Ovary (tissue), 9 donors: Measurements from ENCODE around the gene WARS2. TPM values are rescaled to one million over a fixed set of nuclear protein-coding genes. Genes with fewer than 3 reads are reported as not detected.

ENCODE experiments used
- DNase-seq, 5 donors: peaks; one replicate each; pipeline ENCODE4 v3.0.0-alpha.2; 2019 to 2020
- H3K27ac ChIP-seq, 2 donors: fragments of 200-600 bp; one replicate each; pipeline versions ENCODE4 v1.5.1 to v1.8.0; 2019 to 2022
- H3K27me3 ChIP-seq: fragments of 200-600 bp; one replicate; pipeline ENCODE4 v1.8.0; 2022
- H3K36me3 ChIP-seq: fragments of 200-600 bp; sonication (generic); one replicate; pipeline ENCODE4 v1.5.1; 2019
- H3K4me1 ChIP-seq: one replicate; pipeline ENCODE4 v1.8.1; 2013; ENCODE audit warnings: mild to moderate bottlenecking, moderate library complexity; ENCODE audit not compliant: insufficient read depth
- H3K4me3 ChIP-seq: fragments of 200-600 bp; sonication (generic); one replicate; pipeline ENCODE4 v1.5.1; 2017
- H3K9me3 ChIP-seq, 2 donors: fragments of 200-600 bp in 1 of 2; sonication (generic) in 1 of 2; one replicate each; pipeline versions ENCODE4 v1.5.1 to v1.8.1; 2013 to 2019; ENCODE audit warnings: mild to moderate bottlenecking in 1 of 2, moderate library complexity in 1 of 2
- CTCF ChIP-seq, 3 donors: fragments of 450-650 bp in 2 of 3; fragments of 200-600 bp in 1 of 3; IDR thresholded peaks; one replicate each; pipeline versions ENCODE4 v1.5.1 to v1.8.0; 2016 to 2022; ENCODE audit warnings: antibody characterized with exemption in 3 of 3, mild to moderate bottlenecking in 1 of 3
- EP300 ChIP-seq: sonication (generic); formaldehyde crosslinking; IDR thresholded peaks from one replicate; pipeline ENCODE4 v1.6.1; 2017; ENCODE audit warnings: antibody characterized with exemption
- POLR2A ChIP-seq: fragments of 450-650 bp; IDR thresholded peaks from one replicate; pipeline ENCODE4 v1.6.1; 2017; ENCODE audit warnings: antibody characterized with exemption, mild to moderate bottlenecking, moderate library complexity
- WGBS, 3 donors: extraction: QIAGEN DNeasy Blood & Tissue Kit in 1 of 3; methylation state at CpG; one replicate each; pipeline versions ENCODE4 v1.1.5 to v1.1.7; 2013 to 2017; 5-methylcytosine and 5-hydroxymethylcytosine counted together
- intact Hi-C, 4 donors: fragments of 100-400 bp; cut with DNase I; formaldehyde crosslinking; loops; one replicate each; pipeline versions ENCODE4 v1.11.0 to v1.15.1; 2022 to 2023
- polyA plus RNA-seq, 2 donors: library from polyadenylated mRNA; stranded (reverse); fragments of 200-250 nt in 1 of 2; fragments of 350-450 nt in 1 of 2; fragmentation: Illumina TruSeq in 1 of 2; extraction: RNeasy Lipid Tissue Mini Kit (QIAGEN cat#74804) in 1 of 2; gene quantifications; one replicate each; pipeline ENCODE4 v1.2.3, GENCODE V29; 2013 to 2014
- total RNA-seq, 7 donors: library from RNA; depleted of rRNA in 2 of 7; stranded (reverse); fragments of >200 nt in 2 of 7; fragmentation: NEBNext Ultra II Directional in 3 of 7; extraction: Animal tissue kit (Norgen Biotek cat#: 25700) in 3 of 7; gene quantifications; one replicate each; pipeline versions ENCODE4 v1.1.0 to v1.2.4, GENCODE V29; 2016 to 2023
- donor health status: DM: no; HTN: no; CAD: no; lungs with moderate emphysema.
- donor health status: DM: no; HTN: no; CAD: no.
- donor health status: Bipolar disorder and iron deficiency.
- donor health status: DM: yes; HTN: yes; CAD: no.
- donor health status: DM: no; HTN: no; CAD: no.
- donor health status: DM: yes; HTN: yes; CAD: no.

The WARS2 gene
- total and polyA plus RNA-seq, 9 donors: 6.1 to 20.3 (median 15.5) TPM

GRCh38 chr1:119007670-119008482, 132.6 kb downstream of the WARS2 start:
- DNase-seq: no peak
- H3K27ac ChIP-seq: no peak overlapping the region
- H3K9me3 ChIP-seq: no peaks in the 10 kb centered on the region
- no peak for TF ChIP-seq EP300
- TF ChIP-seq CTCF (IDR thresholded peaks at IDR 0.05): no peak
- TF ChIP-seq POLR2A: no peak
- H3K27me3 ChIP-seq: no peaks in the 10 kb centered on the region
- intact Hi-C loops: no loop called here
- peaks cover 9% of the 10 kb centered on the region for H3K4me1 ChIP-seq
- H3K4me3 ChIP-seq: peak overlapping the region; percentile 27
- H3K36me3 ChIP-seq: no peaks in the 10 kb centered on the region
- WGBS, 3 donors: 3 to 6% (median 5%) methylated on average over 54 to 61 of the region's 61 CpGs

GRCh38 chr1:119007339-119007669, 133.1 kb downstream of the WARS2 start:
- WGBS, 3 donors: 7 to 12% (median 7%) methylated on average over 22 of the region's 22 CpGs
- no peaks in the 10 kb centered on the region for H3K27me3 ChIP-seq
- no peak overlapping the region for H3K4me3 ChIP-seq
- intact Hi-C loops: no loop called here
- no peak for DNase-seq
- no peaks in the 10 kb centered on the region for H3K36me3 ChIP-seq
- no peak for TF ChIP-seq POLR2A
- no peak for TF ChIP-seq CTCF (IDR thresholded peaks at IDR 0.05)
- TF ChIP-seq EP300: no peak
- no peaks in the 10 kb centered on the region for H3K9me3 ChIP-seq
- peaks cover 9% of the 10 kb centered on the region for H3K4me1 ChIP-seq
- no peak overlapping the region for H3K27ac ChIP-seq

GRCh38 chr1:119006406-119007279, 133.8 kb downstream of the WARS2 start:
- H3K27me3 ChIP-seq: no peaks in the 10 kb centered on the region
- no peak overlapping the region for H3K27ac ChIP-seq
- intact Hi-C loops: no loop called here
- no peaks in the 10 kb centered on the region for H3K36me3 ChIP-seq
- no peak overlapping the region for H3K4me3 ChIP-seq
- no peak for TF ChIP-seq POLR2A
- no peak for TF ChIP-seq EP300
- TF ChIP-seq CTCF (IDR thresholded peaks at IDR 0.05): no peak
- H3K9me3 ChIP-seq: no peaks in the 10 kb centered on the region
- peaks cover 9% of the 10 kb centered on the region for H3K4me1 ChIP-seq
- 3 to 7% (median 4%) methylated on average over 69 to 81 of the region's 81 CpGs for WGBS, 3 donors
- DNase-seq: no peak

- intact Hi-C loops: no loop called here
- H3K36me3 ChIP-seq: no peaks in the 10 kb centered on the region
- peaks cover 10% of the 10 kb centered on the region for H3K4me1 ChIP-seq
- H3K9me3 ChIP-seq: no peaks in the 10 kb centered on the region
- no peak overlapping the region for H3K4me3 ChIP-seq
- WGBS, 3 donors: 8 to 13% (median 10%) methylated on average over 17 of the region's 17 CpGs
- no peak for DNase-seq
- H3K27me3 ChIP-seq: no peaks in the 10 kb centered on the region
- no peak overlapping the region for H3K27ac ChIP-seq
- TF ChIP-seq CTCF (IDR thresholded peaks at IDR 0.05) (no peak), POLR2A (no peak), EP300 (no peak)
These were observed 134.6 kb downstream of the WARS2 start for GRCh38 chr1:119005724-119006405.
